Neural cell (in vitro differentiated cells): Measurements from ENCODE around the gene HECW1. TPM values are rescaled to one million over a fixed set of nuclear protein-coding genes. Genes with fewer than 3 reads are reported as not detected.

Experiments
- H2AFZ ChIP-seq: fragments of 200-600, 300-800 bp; sonication (generic), shearing (Covaris generic); 2 replicates; pipeline ENCODE4 v1.6.0; 2014; ENCODE audit warnings: low read depth, mild to moderate bottlenecking, antibody characterized with exemption, low read length, moderate library complexity
- H3F3A ChIP-seq: fragments of 200-600 bp; shearing (Covaris generic); 2 replicates; pipeline ENCODE4 v1.6.1; 2016; ENCODE audit warnings: mild to moderate bottlenecking, moderate library complexity, mixed read lengths, antibody characterized with exemption, low read length; ENCODE audit not compliant: insufficient read depth, poor library complexity, severe bottlenecking
- H3K27ac ChIP-seq: fragments of 200-600, 300-800 bp; sonication (generic), shearing (Covaris generic); 2 replicates; pipeline ENCODE4 v1.5.1; 2014; ENCODE audit warnings: mild to moderate bottlenecking, low read length, moderate library complexity
- H3K27me3 ChIP-seq: fragments of 300-800, 200-600 bp; sonication (generic), shearing (Covaris generic); 2 replicates; pipeline ENCODE4 v1.6.0; 2014; ENCODE audit warnings: mild to moderate bottlenecking, low read depth, low read length, moderate library complexity; ENCODE audit not compliant: insufficient read depth
- H3K36me3 ChIP-seq: fragments of 300-800, 200-600 bp; sonication (generic), shearing (Covaris generic); 2 replicates; pipeline ENCODE4 v1.5.1; 2014; ENCODE audit warnings: mild to moderate bottlenecking, antibody characterized with exemption, low read length, moderate library complexity; ENCODE audit not compliant: insufficient read depth
- H3K4me2 ChIP-seq: fragments of 300-800, 200-600 bp; sonication (generic), shearing (Covaris generic); 2 replicates; pipeline ENCODE4 v1.6.0; 2014; ENCODE audit warnings: mild to moderate bottlenecking, low read length
- H3K4me3 ChIP-seq: fragments of 300-800, 200-600 bp; sonication (generic), shearing (Covaris generic); 2 replicates; pipeline ENCODE4 v1.5.1; 2014; ENCODE audit warnings: mild to moderate bottlenecking, low read length, moderate library complexity
- H3K79me2 ChIP-seq: fragments of 200-600 bp; shearing (Covaris generic); replicated peaks from 2 replicates; pipeline ENCODE4 v1.6.0; 2014; ENCODE audit warnings: mild to moderate bottlenecking, low read length, moderate library complexity; ENCODE audit not compliant: insufficient read depth
- H3K9ac ChIP-seq: fragments of 300-800, 200-600 bp; sonication (generic), shearing (Covaris generic); 2 replicates; pipeline ENCODE4 v1.6.1; 2016; ENCODE audit warnings: mild to moderate bottlenecking, low read length, mixed read lengths
- H3K9me2 ChIP-seq: fragments of 200-600 bp; shearing (Covaris generic); 2 replicates; pipeline ENCODE4 v1.6.1; 2016; ENCODE audit warnings: mild to moderate bottlenecking, low read length, mixed read lengths; ENCODE audit not compliant: insufficient read depth
- H3K9me3 ChIP-seq: fragments of 200-600, 300-800 bp; sonication (generic), shearing (Covaris generic); 2 replicates; pipeline ENCODE4 v1.6.1; 2016; ENCODE audit warnings: mild to moderate bottlenecking, mixed run types, low read length, moderate library complexity, mixed read lengths
- H4K20me1 ChIP-seq: fragments of 200-600 bp; shearing (Covaris generic); 2 replicates; pipeline ENCODE4 v1.6.1; 2016; ENCODE audit warnings: mild to moderate bottlenecking, mixed run types; ENCODE audit not compliant: insufficient read depth
- CTCF ChIP-seq: fragments of 450-650 bp; IDR thresholded peaks from 2 replicates; pipeline ENCODE4 v1.5.1; 2014; ENCODE audit warnings: antibody characterized with exemption, mild to moderate bottlenecking, moderate library complexity; ENCODE audit not compliant: poor library complexity, severe bottlenecking
- EP300 ChIP-seq: fragments of 450-650 bp; conservative IDR thresholded peaks from 2 replicates; pipeline ENCODE4 v1.6.1; 2014; ENCODE audit warnings: antibody characterized with exemption, mild to moderate bottlenecking, moderate library complexity; ENCODE audit not compliant: poor library complexity, severe bottlenecking
- EZH2 ChIP-seq: fragments of 200-600, 300-800 bp; shearing (Covaris generic), sonication (generic); IDR thresholded peaks from 2 replicates; pipeline ENCODE4 v1.6.1; 2014; ENCODE audit warnings: antibody characterized with exemption, low read length, borderline replicate concordance, mild to moderate bottlenecking; ENCODE audit not compliant: insufficient read depth, poor library complexity, severe bottlenecking
- MXI1 ChIP-seq: fragments of 450-650 bp; conservative IDR thresholded peaks from 2 replicates; pipeline ENCODE4 v1.6.1; 2014; ENCODE audit warnings: antibody characterized with exemption, mild to moderate bottlenecking; ENCODE audit not compliant: poor library complexity, severe bottlenecking
- POLR2AphosphoS5 ChIP-seq: IDR thresholded peaks from 2 replicates; pipeline ENCODE4 v1.6.1; 2012
- RAD21 ChIP-seq: fragments of 450-650 bp; conservative IDR thresholded peaks from 2 replicates; pipeline ENCODE4 v1.6.1; 2014; ENCODE audit warnings: antibody characterized with exemption, mild to moderate bottlenecking, moderate library complexity
- REST ChIP-seq: IDR thresholded peaks from 2 replicates; pipeline ENCODE4 v1.6.1; 2012; ENCODE audit warnings: borderline replicate concordance
- SMC3 ChIP-seq: fragments of 450-650 bp; conservative IDR thresholded peaks from 2 replicates; pipeline ENCODE4 v1.6.1; 2014; ENCODE audit warnings: antibody characterized with exemption, mild to moderate bottlenecking, moderate library complexity; ENCODE audit not compliant: poor library complexity
- TAF1 ChIP-seq: IDR thresholded peaks from 2 replicates; pipeline ENCODE4 v1.6.1; 2012; ENCODE audit warnings: low read depth
- polyA plus RNA-seq: library from polyadenylated mRNA; depleted of rRNA; stranded (reverse); fragments of >200 nt; gene quantifications from 2 replicates; pipeline ENCODE4 v1.2.3, GENCODE V29; 2014

HECW1 gene
- polyA plus RNA-seq, 1 donor from 2014 or later = 13.8 TPM

GRCh38 chr7:43467846-43468245 lies 355.4 kb downstream of the HECW1 start:
- Histone ChIP-seq H3K9me2 (no peaks in the 10 kb centered on the region), H3K27me3 (no peaks in the 10 kb centered on the region), H3K9me3 (no peaks in the 10 kb centered on the region), H3F3A (no peaks in the 10 kb centered on the region), H4K20me1 (no peaks in the 10 kb centered on the region), H3K4me2 (no peak overlapping the region), H3K36me3 (peaks cover 16% of the 10 kb centered on the region), H2AFZ (no peak overlapping the region), H3K9ac (no peak overlapping the region), H3K27ac (no peak overlapping the region), H3K79me2 (no peaks in the 10 kb centered on the region), H3K4me3 (no peak overlapping the region)
- TF ChIP-seq REST (no peak), EP300 (no peak), SMC3 (no peak), RAD21 (no peak), EZH2 (no peak), MXI1 (no peak), CTCF (no peak), TAF1 (no peak), POLR2AphosphoS5 (no peak)

GRCh38 chr7:43469051-43469450 lies 356.6 kb downstream of the HECW1 start:
- Histone ChIP-seq H3K9me3 (no peaks in the 10 kb centered on the region), H3K4me3 (no peak overlapping the region), H3K79me2 (no peaks in the 10 kb centered on the region), H3K9me2 (no peaks in the 10 kb centered on the region), H3K27ac (no peak overlapping the region), H3K36me3 (peaks cover 13% of the 10 kb centered on the region), H3F3A (no peaks in the 10 kb centered on the region), H3K27me3 (no peaks in the 10 kb centered on the region), H3K9ac (no peak overlapping the region), H3K4me2 (no peak overlapping the region), H4K20me1 (no peaks in the 10 kb centered on the region), H2AFZ (no peak overlapping the region)
- no peak for TF ChIP-seq CTCF
- TF ChIP-seq SMC3 = no peak
- no peak for TF ChIP-seq POLR2AphosphoS5
- TF ChIP-seq RAD21 = no peak
- TF ChIP-seq TAF1 = no peak
- TF ChIP-seq EZH2 = no peak
- TF ChIP-seq REST = no peak
- TF ChIP-seq EP300 = no peak
- TF ChIP-seq MXI1 = no peak
